GM18511 (cell line): ENCODE measurements around the gene MKI67.

Experiments used
- ATAC-seq: cut with Tn5 transposase; IDR thresholded peaks from one replicate; pipeline ENCODE4 v1.9.1; 2021; ENCODE audit warnings: mild to moderate bottlenecking, moderate library complexity; ENCODE audit not compliant: unreplicated experiment

The MKI67 gene

GRCh38 chr10:128054163-128054970 is 71.9 kb downstream of the MKI67 start:
- no peak for ATAC-seq

- no peak for ATAC-seq
Measured at GRCh38 chr10:128053356-128053755, 72.9 kb downstream of the MKI67 start.

DNA sequence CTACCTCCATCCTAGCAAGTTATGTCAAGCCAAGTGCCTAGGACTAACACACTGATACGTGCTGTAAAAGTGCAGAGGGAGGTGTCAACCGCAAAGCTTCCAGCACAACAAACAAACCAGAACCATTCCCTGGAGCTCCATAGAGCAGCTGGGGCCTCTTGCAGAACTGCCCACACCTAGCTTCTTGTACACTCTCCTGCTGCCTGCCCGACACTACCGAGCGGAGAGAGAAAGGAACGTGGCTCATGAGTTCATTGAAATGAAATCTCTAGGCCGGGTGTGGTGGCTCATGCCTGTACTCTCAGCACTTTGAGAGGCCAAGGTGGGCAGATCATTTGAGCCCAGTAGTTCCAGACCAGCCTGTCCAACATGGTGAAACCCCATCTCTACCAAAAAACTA is 73.5 kb downstream of the MKI67 start:
- ATAC-seq: no peak

- no peak for ATAC-seq
Measured at GRCh38 chr10:128051548-128051947, 74.7 kb downstream of the MKI67 start.

DNA sequence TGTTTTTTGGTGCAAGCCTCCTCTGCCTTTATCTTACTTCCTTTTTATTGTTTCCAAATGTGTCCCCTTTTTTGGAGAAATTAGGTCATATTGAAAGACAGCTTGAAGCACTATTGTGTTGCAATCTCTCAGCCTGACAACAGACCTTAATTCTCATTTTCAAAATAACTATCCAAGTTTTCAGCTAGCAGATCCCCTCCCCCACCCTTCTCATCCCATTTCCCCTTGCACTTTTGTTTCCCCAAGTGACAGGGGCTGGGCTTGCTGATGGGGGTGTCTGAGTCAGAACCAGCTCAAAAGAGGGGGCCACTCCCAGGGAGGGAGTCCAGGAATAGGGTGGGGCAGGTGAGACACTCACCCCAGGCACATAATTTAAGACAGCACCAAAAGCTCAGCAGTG is 75.3 kb downstream of the MKI67 start:
- ATAC-seq: no peak

GRCh38 chr10:128050121-128050516 is 76.1 kb downstream of the MKI67 start:
- ATAC-seq: no peak

DNA sequence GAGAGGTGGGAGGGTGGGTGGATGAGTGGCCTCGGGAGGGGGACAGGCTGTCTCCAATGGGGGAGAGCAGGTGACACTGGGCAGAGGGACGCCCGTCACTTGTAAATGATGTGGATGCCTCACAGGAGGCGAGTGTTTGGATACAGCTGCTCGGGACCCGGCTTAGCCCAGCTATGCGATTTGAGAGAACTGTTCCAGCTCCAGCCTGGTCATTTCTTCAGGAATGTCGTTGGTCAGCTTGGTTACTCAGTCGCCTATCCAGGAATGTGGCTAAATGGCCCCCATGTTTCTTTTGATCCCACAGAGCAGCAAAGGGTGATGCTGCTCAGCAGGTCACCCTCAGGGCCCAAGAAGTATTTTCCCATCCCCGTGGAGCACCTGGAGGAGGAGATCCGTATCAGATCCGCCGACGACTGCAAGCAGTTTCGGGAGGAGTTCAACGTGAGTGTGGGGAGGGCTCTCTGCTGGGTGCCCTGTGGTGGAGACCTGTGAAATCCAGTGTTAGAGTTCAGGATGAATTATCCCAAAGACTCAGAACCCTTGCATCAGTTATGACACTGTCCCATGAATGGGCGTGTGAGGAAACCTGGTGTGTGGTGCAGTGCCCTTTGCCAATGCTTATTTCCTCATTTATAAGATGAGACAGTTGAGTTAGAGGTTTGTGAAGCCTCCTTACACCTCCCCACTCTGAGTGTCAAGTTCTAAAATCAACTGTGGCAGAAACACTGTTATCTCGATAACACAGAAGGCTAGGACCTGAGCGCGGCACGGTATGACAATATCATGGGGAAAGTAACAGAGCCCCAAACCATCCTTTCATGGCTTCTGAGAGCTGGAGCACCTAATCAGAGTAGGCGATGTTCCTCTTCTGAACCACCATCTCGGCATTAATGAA is 76.8 kb downstream of the MKI67 start:
- ATAC-seq: no peak

- no peak for ATAC-seq
Measured at GRCh38 chr10:128048819-128049210, 77.4 kb downstream of the MKI67 start.

DNA sequence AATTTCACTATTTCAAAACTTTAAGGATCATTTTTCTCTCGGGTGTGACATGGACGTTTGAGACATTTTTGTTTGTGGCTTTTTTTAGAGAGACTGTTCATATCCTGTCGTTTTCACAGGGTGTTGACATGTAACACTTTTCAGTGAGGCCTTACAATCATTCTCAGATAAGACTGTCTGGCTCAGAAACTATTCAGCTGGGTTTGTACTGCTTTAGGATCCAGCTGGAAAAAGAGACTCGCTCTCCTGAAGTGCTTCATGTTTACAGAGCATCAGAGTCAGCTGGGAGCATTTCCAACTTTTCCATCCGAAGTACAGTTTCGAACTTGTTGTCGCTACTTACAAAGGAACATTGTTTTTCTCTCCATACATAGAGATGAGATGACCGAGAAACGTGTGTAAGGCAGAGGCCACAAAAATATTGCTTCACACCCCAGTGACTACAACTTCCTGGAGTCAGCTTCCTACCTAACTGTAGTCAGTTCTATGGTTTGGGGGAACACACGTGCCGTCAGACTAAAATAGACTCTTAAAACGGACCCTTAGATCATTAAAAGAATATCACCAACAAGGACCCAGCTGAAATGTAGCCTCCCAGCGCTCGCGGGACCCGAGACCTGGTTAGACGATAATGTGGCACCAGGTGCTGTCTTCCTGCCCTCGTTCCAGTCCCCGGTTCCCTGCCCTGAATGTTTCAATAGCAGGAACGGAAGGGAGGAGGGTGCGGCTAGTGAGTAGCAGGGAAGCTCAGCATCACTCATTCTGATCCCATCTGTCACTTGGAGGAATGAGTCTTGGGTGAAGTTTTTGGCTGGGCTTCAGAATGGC is 78.0 kb downstream of the MKI67 start:
- peak; percentile 38 for ATAC-seq

DNA sequence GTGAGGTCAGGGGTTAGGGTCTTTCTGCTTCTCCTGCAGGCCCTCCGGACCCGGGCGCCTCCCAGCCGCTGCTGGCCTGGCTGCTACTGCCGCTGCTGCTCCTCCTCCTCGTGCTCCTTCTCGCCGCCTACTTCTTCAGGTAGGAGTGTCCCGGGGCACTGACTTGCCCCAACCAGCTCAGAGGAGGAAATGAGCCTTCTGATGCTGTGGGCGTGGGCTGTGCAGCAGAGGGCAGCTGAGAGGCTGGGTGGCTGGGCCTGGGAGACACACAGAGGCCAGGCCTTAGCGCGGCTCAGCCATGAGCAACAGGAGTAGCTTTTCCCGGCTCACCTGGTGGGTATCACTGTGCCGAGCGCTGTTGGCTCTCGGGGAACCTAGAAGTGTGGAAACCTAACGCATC is 78.9 kb downstream of the MKI67 start:
- peak; percentile 98 for ATAC-seq

- peak; percentile 4 for ATAC-seq
Measured at GRCh38 chr10:128046953-128047290, 79.3 kb downstream of the MKI67 start.
